RWPE2 (cell line): ENCODE data around the gene SRBD1.

Experiments used
- ATAC-seq: fragments of 200-7000 bp; cut with Tn5 transposase; 3 replicates; pipeline ENCODE4 v1.9.1; 2021; ENCODE audit warnings: low read depth
- DNase-seq: peaks from one replicate; pipeline ENCODE4 v3.0.0-alpha.2; 2020; ENCODE audit warnings: low spot score
- H3K27ac ChIP-seq: fragments of 450-650 bp; 2 replicates; pipeline ENCODE4 v1.5.1; 2017; ENCODE audit warnings: mild to moderate bottlenecking; ENCODE audit not compliant: poor library complexity, severe bottlenecking
- H3K27me3 ChIP-seq: fragments of 250-450 bp; sonication (Bioruptor Pico); 2 replicates; pipeline ENCODE4 v1.5.1; 2021; ENCODE audit warnings: mild to moderate bottlenecking, moderate library complexity; ENCODE audit not compliant: insufficient read depth, poor library complexity, severe bottlenecking
- H3K36me3 ChIP-seq: fragments of 250-450 bp; sonication (Bioruptor Pico); 2 replicates; pipeline ENCODE4 v1.5.1; 2020; ENCODE audit warnings: low read depth, mild to moderate bottlenecking, moderate library complexity
- H3K4me1 ChIP-seq: fragments of 250-450 bp; sonication (Bioruptor Pico); 2 replicates; pipeline ENCODE4 v1.5.1; 2021; ENCODE audit warnings: mild to moderate bottlenecking, moderate library complexity; ENCODE audit not compliant: insufficient read depth, poor library complexity, severe bottlenecking
- H3K4me3 ChIP-seq: fragments of 250-450 bp; sonication (Bioruptor Pico); 2 replicates; pipeline ENCODE4 v1.5.1; 2021; ENCODE audit warnings: mild to moderate bottlenecking, moderate library complexity; ENCODE audit not compliant: severe bottlenecking
- H3K9me3 ChIP-seq: fragments of 250-450 bp; sonication (Bioruptor Pico); 2 replicates; pipeline ENCODE4 v1.5.1; 2021; ENCODE audit warnings: mild to moderate bottlenecking, moderate library complexity; ENCODE audit not compliant: severe bottlenecking
- CTCF ChIP-seq: fragments of 450-650 bp; IDR thresholded peaks from one replicate; pipeline ENCODE4 v1.5.1; 2017; ENCODE audit warnings: mild to moderate bottlenecking, moderate library complexity; ENCODE audit not compliant: poor library complexity, severe bottlenecking

The SRBD1 gene

DNA sequence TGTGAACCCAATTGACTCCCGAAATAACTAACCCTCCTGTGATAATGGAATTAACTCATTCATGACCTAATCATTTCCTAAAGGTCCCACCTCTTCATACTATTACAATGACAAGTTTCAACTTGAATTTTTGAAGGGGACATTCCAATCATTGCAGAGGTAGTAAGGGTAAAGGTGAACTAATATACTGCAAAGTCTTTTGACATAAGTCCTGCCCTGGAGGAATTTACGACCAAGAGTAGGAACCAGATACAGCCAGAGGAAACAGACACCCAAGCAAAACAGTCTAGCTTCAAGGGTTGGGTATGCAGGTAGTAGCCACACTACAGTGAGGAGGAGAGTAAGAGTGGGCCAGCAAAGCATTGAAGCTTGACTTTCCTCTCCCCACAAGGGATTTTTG is 1.2 kb upstream of the SRBD1 start:
- TF ChIP-seq CTCF = no peak
- H3K27ac ChIP-seq = peak overlapping the region; percentile 92
- ATAC-seq (peak; percentile 42), DNase-seq (no peak)
- H3K36me3 ChIP-seq = no peaks in the 10 kb centered on the region
- no peaks in the 10 kb centered on the region for H3K9me3 ChIP-seq
- H3K27me3 ChIP-seq = no peaks in the 10 kb centered on the region
- H3K4me3 ChIP-seq = no peak overlapping the region
- H3K4me1 ChIP-seq = peaks cover 31% of the 10 kb centered on the region

GRCh38 chr2:45610281-45611019 is 617 bp downstream of the SRBD1 start:
- Histone ChIP-seq H3K4me1 (peaks cover 25% of the 10 kb centered on the region), H3K27me3 (no peaks in the 10 kb centered on the region), H3K27ac (peak overlapping the region; percentile 92), H3K4me3 (peak overlapping the region; percentile 78), H3K9me3 (no peaks in the 10 kb centered on the region), H3K36me3 (peaks cover under 1% of the 10 kb centered on the region; the same call in 1 of the 2 replicates)
- ATAC-seq (peak; percentile 53), DNase-seq (no peak)
- TF ChIP-seq CTCF = peak; percentile 65

DNA sequence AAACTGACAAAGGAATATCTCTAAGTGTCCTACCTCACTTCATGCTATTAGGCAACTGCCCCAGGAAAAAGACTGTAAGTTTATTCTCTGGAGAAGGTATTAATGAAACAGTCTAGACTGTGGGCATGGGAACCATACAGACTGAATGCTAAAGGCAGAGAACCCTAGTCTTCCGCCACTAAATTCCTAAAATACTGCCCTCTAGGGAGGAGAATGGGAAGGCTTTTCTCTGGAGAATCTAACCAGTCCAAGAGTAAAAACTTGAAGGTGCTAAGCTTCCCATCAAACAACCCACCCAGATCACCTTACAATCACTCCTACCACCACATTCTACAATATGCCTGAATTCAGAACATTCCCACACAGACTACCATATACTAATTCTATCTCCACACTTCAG is 3.4 kb downstream of the SRBD1 start:
- TF ChIP-seq CTCF = peak; percentile 73
- Histone ChIP-seq H3K4me1 (peaks cover 19% of the 10 kb centered on the region), H3K27me3 (no peaks in the 10 kb centered on the region), H3K4me3 (no peak overlapping the region), H3K9me3 (no peaks in the 10 kb centered on the region), H3K27ac (no peak overlapping the region), H3K36me3 (peaks cover 23% of the 10 kb centered on the region)
- ATAC-seq = no peak
- no peak for DNase-seq

- DNase-seq (no peak), ATAC-seq (no peak)
- Histone ChIP-seq H3K27me3 (no peaks in the 10 kb centered on the region), H3K9me3 (no peaks in the 10 kb centered on the region), H3K4me3 (no peak overlapping the region), H3K4me1 (peaks cover 10% of the 10 kb centered on the region), H3K36me3 (peaks cover 32% of the 10 kb centered on the region), H3K27ac (no peak overlapping the region)
- TF ChIP-seq CTCF = no peak
Observed at GRCh38 chr2:45606796-45607195, 4.3 kb downstream of the SRBD1 start.

GRCh38 chr2:45605116-45605515 is 6.0 kb downstream of the SRBD1 start:
- ATAC-seq (no peak), DNase-seq (no peak)
- Histone ChIP-seq H3K4me3 (no peak overlapping the region), H3K36me3 (peaks cover 49% of the 10 kb centered on the region), H3K9me3 (no peaks in the 10 kb centered on the region), H3K4me1 (peaks cover 10% of the 10 kb centered on the region), H3K27me3 (no peaks in the 10 kb centered on the region), H3K27ac (no peak overlapping the region)
- no peak for TF ChIP-seq CTCF
